Astrocyte (in vitro differentiated cells and primary cell): ENCODE data around the gene CHST11. TPM values are rescaled to one million over a fixed set of nuclear protein-coding genes. Genes with fewer than 3 reads are reported as not detected.

Experiments used
- DNase-seq: peaks from one replicate; pipeline ENCODE4 v3.0.0-alpha.2; 2010; ENCODE audit warnings: low read depth
- FAIRE-seq: peaks from 2 replicates; lab custom pipeline; 2011; peaks lifted over from hg19 to GRCh38; lab: Jason Lieb, UNC
- H2AFZ ChIP-seq: 2 replicates; pipeline ENCODE4 v1.6.0; 2012; ENCODE audit warnings: low read depth, low read length, inconsistent platforms
- H3K27ac ChIP-seq: 2 replicates; pipeline ENCODE4 v1.5.1; 2011; ENCODE audit warnings: low read depth, low read length, inconsistent platforms
- H3K27me3 ChIP-seq: 2 replicates; pipeline ENCODE4 v1.6.0; 2011; ENCODE audit warnings: low read length, inconsistent platforms; ENCODE audit not compliant: insufficient read depth
- H3K36me3 ChIP-seq: 2 replicates; pipeline ENCODE4 v1.5.1; 2011; ENCODE audit warnings: low read length, inconsistent platforms; ENCODE audit not compliant: insufficient read depth
- H3K4me1 ChIP-seq: 2 replicates; pipeline ENCODE4 v1.5.1; 2011; ENCODE audit warnings: low read length, inconsistent platforms; ENCODE audit not compliant: insufficient read depth
- H3K4me2 ChIP-seq: 2 replicates; pipeline ENCODE4 v1.6.0; 2012; ENCODE audit warnings: low read length, inconsistent platforms
- H3K4me3 ChIP-seq: 2 replicates; pipeline ENCODE4 v1.5.1; 2011; ENCODE audit warnings: low read depth, mild to moderate bottlenecking, low read length, inconsistent platforms; ENCODE audit not compliant: insufficient read depth
- H3K79me2 ChIP-seq: 2 replicates; pipeline ENCODE4 v1.6.0; 2012; ENCODE audit warnings: mild to moderate bottlenecking, low read length, inconsistent platforms; ENCODE audit not compliant: insufficient read depth
- H3K9ac ChIP-seq: 2 replicates; pipeline ENCODE4 v1.6.0; 2012; ENCODE audit warnings: mild to moderate bottlenecking, low read length, inconsistent platforms
- H3K9me3 ChIP-seq: 2 replicates; pipeline ENCODE4 v1.5.1; 2012; ENCODE audit warnings: low read depth, mild to moderate bottlenecking, low read length, inconsistent platforms; ENCODE audit not compliant: insufficient read depth
- H4K20me1 ChIP-seq: 2 replicates; pipeline ENCODE4 v1.6.0; 2012; ENCODE audit warnings: low read length, inconsistent platforms; ENCODE audit not compliant: insufficient read depth
- H3K27ac Mint-ChIP-seq: one replicate; pipeline ENCODE4 v1.8.0; 2021; ENCODE audit warnings: mild to moderate bottlenecking, mixed read lengths; ENCODE audit not compliant: unreplicated experiment
- H3K27me3 Mint-ChIP-seq: one replicate; pipeline ENCODE4 v1.8.0; 2021; ENCODE audit warnings: low read depth, mixed read lengths; ENCODE audit not compliant: unreplicated experiment
- H3K36me3 Mint-ChIP-seq: one replicate; pipeline ENCODE4 v1.8.0; 2021; ENCODE audit warnings: low read depth, mixed read lengths; ENCODE audit not compliant: unreplicated experiment
- H3K4me1 Mint-ChIP-seq: one replicate; pipeline ENCODE4 v1.8.0; 2021; ENCODE audit warnings: low read depth, mixed read lengths; ENCODE audit not compliant: unreplicated experiment
- H3K4me3 Mint-ChIP-seq: one replicate; pipeline ENCODE4 v1.8.0; 2021; ENCODE audit warnings: mild to moderate bottlenecking, moderate library complexity, mixed read lengths; ENCODE audit not compliant: unreplicated experiment
- H3K9me3 Mint-ChIP-seq: one replicate; pipeline ENCODE4 v1.8.0; 2021; ENCODE audit warnings: mild to moderate bottlenecking, mixed read lengths; ENCODE audit not compliant: unreplicated experiment
- CTCF ChIP-seq: IDR thresholded peaks from 2 replicates; pipeline ENCODE4 v1.5.1; 2011; ENCODE audit warnings: low read depth, mild to moderate bottlenecking, inconsistent platforms, low read length, moderate library complexity; ENCODE audit not compliant: insufficient read depth
- EZH2 ChIP-seq: IDR thresholded peaks from 2 replicates; pipeline ENCODE4 v1.6.1; 2012; ENCODE audit warnings: mild to moderate bottlenecking, low read length, inconsistent platforms; ENCODE audit not compliant: insufficient read depth
- total RNA-seq: library from RNA; stranded (reverse); gene quantifications from 2 replicates; pipeline ENCODE4 v1.2.1, GENCODE V29; 2021

CHST11 gene
- total RNA-seq, 1 donor from 2014 or later: 30.2 TPM

- Histone ChIP-seq H3K9ac (no peak overlapping the region), H2AFZ (no peak overlapping the region), H3K9me3 (no peaks in the 10 kb centered on the region), H3K79me2 (peaks cover 56% of the 10 kb centered on the region), H3K4me2 (no peak overlapping the region), H4K20me1 (peaks cover 48% of the 10 kb centered on the region), H3K36me3 (no peaks in the 10 kb centered on the region), H3K27ac (no peak overlapping the region), H3K27me3 (no peaks in the 10 kb centered on the region), H3K4me1 (peaks cover 14% of the 10 kb centered on the region), H3K4me3 (no peak overlapping the region)
- Mint-ChIP-seq H3K27ac (no peak overlapping the region), H3K27me3 (no peaks in the 10 kb centered on the region), H3K36me3 (peaks cover 5% of the 10 kb centered on the region), H3K4me3 (no peak overlapping the region), H3K4me1 (peaks cover 21% of the 10 kb centered on the region), H3K9me3 (peaks cover 2% of the 10 kb centered on the region)
- DNase-seq: no peak
- FAIRE-seq: no peak
- no peak for TF ChIP-seq CTCF
- TF ChIP-seq EZH2: no peak
Observed at GRCh38 chr12:104490850-104491249, 34.1 kb downstream of the CHST11 start.

GRCh38 chr12:104493496-104493895 is 36.7 kb downstream of the CHST11 start:
- no peak overlapping the region for H3K4me3 Mint-ChIP-seq
- H2AFZ ChIP-seq: no peak overlapping the region

More at GRCh38 chr12:104493496-104493895, 36.7 kb downstream of the CHST11 start:
- Histone ChIP-seq H3K36me3 (no peaks in the 10 kb centered on the region), H4K20me1 (peaks cover 43% of the 10 kb centered on the region), H3K9me3 (no peaks in the 10 kb centered on the region), H3K9ac (no peak overlapping the region), H3K27ac (no peak overlapping the region), H3K4me3 (no peak overlapping the region), H3K27me3 (no peaks in the 10 kb centered on the region), H3K79me2 (peaks cover 54% of the 10 kb centered on the region), H3K4me1 (peaks cover 17% of the 10 kb centered on the region), H3K4me2 (no peak overlapping the region)
- peaks cover 2% of the 10 kb centered on the region for H3K9me3 Mint-ChIP-seq
- no peak for TF ChIP-seq EZH2
- TF ChIP-seq CTCF: no peak
- H3K36me3 Mint-ChIP-seq: peaks cover 2% of the 10 kb centered on the region
- no peak overlapping the region for H3K27ac Mint-ChIP-seq
- no peaks in the 10 kb centered on the region for H3K27me3 Mint-ChIP-seq
- peaks cover 8% of the 10 kb centered on the region for H3K4me1 Mint-ChIP-seq
- FAIRE-seq (no peak), DNase-seq (no peak)
